ENCODE results near the gene FBXO31. TPM values are rescaled to one million over a fixed set of nuclear protein-coding genes. Genes with fewer than 3 reads are reported as not detected.

The FBXO31 gene
- total and polyA plus RNA-seq, 12 donors: 19.2 to 106 (median 65.9) TPM

GRCh38 chr16:87360862-87361610 lies 22.5 kb downstream of the FBXO31 start:
- no peak overlapping the region for H3K4me3 ChIP-seq
- peaks cover 0 to 43% of the 10 kb centered on the region in 2 donors for H3K36me3 ChIP-seq (replicated peaks in 1 of 2)
- WGBS, 4 donors: 96 to 100% (median 97%) methylated on average over 11 to 16 of the region's 16 CpGs
- H3K4me1 ChIP-seq (replicated peaks in 1 of 2): peaks cover 13 to 32% of the 10 kb centered on the region in 2 donors
- no peak overlapping the region for H3K27ac ChIP-seq
- intact Hi-C loops (cut with DNase I): no loop called here
- TF ChIP-seq CTCF (IDR thresholded peaks at IDR 0.05) (no peak), POLR2A (IDR thresholded peaks at IDR 0.05) (no peak)
- no peak for DNase-seq
- H3K9me3 ChIP-seq (replicated peaks in 1 of 3): no peaks in the 10 kb centered on the region
- H3K27me3 ChIP-seq: no peaks in the 10 kb centered on the region

GRCh38 chr16:87359121-87359520 lies 24.5 kb downstream of the FBXO31 start:
- 91 to 96% (median 93%) methylated on average over 6 to 7 of the region's 7 CpGs for WGBS, 4 donors
- Histone ChIP-seq H3K4me3 (no peak overlapping the region), H3K36me3 (replicated peaks in 1 of 2) (peaks cover 0 to 43% of the 10 kb centered on the region in 2 donors), H3K27ac (no peak overlapping the region), H3K27me3 (no peaks in the 10 kb centered on the region), H3K4me1 (replicated peaks in 1 of 2) (peaks cover 7 to 15% of the 10 kb centered on the region in 2 donors), H3K9me3 (replicated peaks in 1 of 3) (no peaks in the 10 kb centered on the region)
- intact Hi-C loops (cut with DNase I): no loop called here
- no peak for TF ChIP-seq POLR2A (IDR thresholded peaks at IDR 0.05)
- TF ChIP-seq CTCF (IDR thresholded peaks at IDR 0.05): no peak
- DNase-seq: no peak

GRCh38 chr16:87358696-87359095 lies 24.9 kb downstream of the FBXO31 start:
- Histone ChIP-seq H3K4me1 (replicated peaks in 1 of 2) (peaks cover 5 to 11% of the 10 kb centered on the region in 2 donors), H3K27me3 (no peaks in the 10 kb centered on the region), H3K36me3 (replicated peaks in 1 of 2) (peaks cover 0 to 43% of the 10 kb centered on the region in 2 donors), H3K9me3 (replicated peaks in 1 of 3) (no peaks in the 10 kb centered on the region), H3K4me3 (no peak overlapping the region), H3K27ac (no peak overlapping the region)
- no peak for TF ChIP-seq CTCF (IDR thresholded peaks at IDR 0.05)
- no peak for TF ChIP-seq POLR2A (IDR thresholded peaks at IDR 0.05)
- no peak for DNase-seq
- 68 to 80% (median 74%) methylated on average over 9 of the region's 9 CpGs for WGBS, 4 donors
- intact Hi-C loops (cut with DNase I): no loop called here

- 90 to 93% (median 92%) methylated on average over 17 of the region's 17 CpGs for WGBS, 4 donors
- TF ChIP-seq CTCF (IDR thresholded peaks at IDR 0.05): no peak
- no peak for TF ChIP-seq POLR2A (IDR thresholded peaks at IDR 0.05)
- no peaks in the 10 kb centered on the region for H3K27me3 ChIP-seq
- H3K27ac ChIP-seq: no peak overlapping the region
- no peak for DNase-seq
- no peaks in the 10 kb centered on the region for H3K9me3 ChIP-seq (replicated peaks in 1 of 3)
- H3K4me3 ChIP-seq: no peak overlapping the region
- H3K36me3 ChIP-seq (replicated peaks in 1 of 2): peaks cover 0 to 43% of the 10 kb centered on the region in 2 donors
- peaks cover 1 to 7% of the 10 kb centered on the region in 2 donors for H3K4me1 ChIP-seq (replicated peaks in 1 of 2)
- intact Hi-C loops (cut with DNase I): no loop called here
Observed at GRCh38 chr16:87358250-87358649, 25.3 kb downstream of the FBXO31 start.

Data from adrenal gland (tissue), 12 donors.